A549 (cell line): ENCODE data around the gene MRPL2. TPM values are rescaled to one million over a fixed set of nuclear protein-coding genes. Genes with fewer than 3 reads are reported as not detected.

Source experiments
- ATAC-seq, 2 experiments: fragments of 200-7000 bp in 1 of 2; fragments of >200 bp in 1 of 2; cut with Nextera tagmentation in 1 of 2; cut with Tn5 transposase in 1 of 2; 3 replicates each; pipeline versions ENCODE4 v1.8.0 to v1.9.1; 2018 to 2020; ENCODE audit warnings: mild to moderate bottlenecking in 1 of 2, moderate library complexity in 1 of 2
- CTCF ChIA-PET: fragments of 300-600 bp; sonication (Branson Sonifier 250); formaldehyde crosslinking; extraction: SDS; loops from one replicate; lab custom pipeline; 2021; ENCODE audit warnings: antibody characterized with exemption, inconsistent platforms; lab: Yijun Ruan, JAX
- POLR2A ChIA-PET: fragments of 350-600 bp; formaldehyde crosslinking; extraction: SDS; loops from one replicate; lab custom pipeline; 2021; ENCODE audit warnings: antibody characterized with exemption, inconsistent platforms; lab: Yijun Ruan, JAX
- DNase-seq, 2 experiments: peaks; one replicate each; pipeline versions ENCODE4 v3.0.0 to v3.0.0-alpha.2; 2011 to 2016; ENCODE audit warnings: low read depth in 1 of 2, low spot score in 1 of 2
- FAIRE-seq: peaks from 2 replicates; lab custom pipeline; 2011; peaks lifted over from hg19 to GRCh38; lab: Jason Lieb, UNC
- H3K27ac ChIP-seq, 2 experiments: fragments of >200 bp; sonication (Bioruptor Twin); formaldehyde crosslinking; 3 replicates each; pipeline ENCODE4 v1.5.1; 2016 to 2017
- H3K4me1 ChIP-seq: fragments of >200 bp; sonication (Bioruptor Twin); formaldehyde crosslinking; 3 replicates; pipeline ENCODE4 v1.6.1; 2016
- H3K4me2 ChIP-seq: fragments of >200 bp; sonication (Bioruptor Twin); formaldehyde crosslinking; 3 replicates; pipeline ENCODE4 v1.6.1; 2016
- H3K4me3 ChIP-seq: fragments of >200 bp; sonication (Bioruptor Twin); formaldehyde crosslinking; 3 replicates; pipeline ENCODE4 v1.5.1; 2016
- H3K9me3 ChIP-seq: fragments of >200 bp; sonication (Bioruptor Twin); formaldehyde crosslinking; 3 replicates; pipeline ENCODE4 v1.6.1; 2016
- BHLHE40 ChIP-seq: IDR thresholded peaks from 2 replicates; pipeline ENCODE4 v1.6.1; 2012; ENCODE audit warnings: low read depth, low read length, inconsistent platforms
- CBX2 ChIP-seq: fragments of 200-600 bp; sonication (generic); IDR thresholded peaks from 2 replicates; pipeline ENCODE4 v1.6.1; 2016; ENCODE audit warnings: low read depth, mild to moderate bottlenecking, borderline replicate concordance
- CEBPB ChIP-seq, 2 experiments: fragments of >200 bp in 1 of 2; sonication (Bioruptor Twin) in 1 of 2; formaldehyde crosslinking in 1 of 2; IDR thresholded peaks; 2 replicates each; pipeline ENCODE4 v1.6.1; 2012 to 2016
- FOSB ChIP-seq: fragments of 250-450 bp; sonication (Bioruptor Pico); IDR thresholded peaks from 2 replicates; pipeline ENCODE4 v1.5.0; 2020; ENCODE audit warnings: mild to moderate bottlenecking, moderate library complexity
- FOSL2 ChIP-seq, 2 experiments: fragments of 450-650 bp in 1 of 2; fragments of >200 bp in 1 of 2; sonication (Bioruptor Twin) in 1 of 2; formaldehyde crosslinking; IDR thresholded peaks; 2 replicates each; pipeline versions ENCODE4 v1.5.0 to v1.6.1; 2016 to 2020; ENCODE audit warnings: mild to moderate bottlenecking in 1 of 2, moderate library complexity in 1 of 2
- GATA3 ChIP-seq: IDR thresholded peaks from 2 replicates; pipeline ENCODE4 v1.6.1; 2012; ENCODE audit warnings: borderline replicate concordance
- HDAC2 ChIP-seq: fragments of 200-600 bp; sonication (generic); IDR thresholded peaks from 2 replicates; pipeline ENCODE4 v1.6.1; 2016
- HEYL ChIP-seq: fragments of 250-450 bp; sonication (Bioruptor Pico); IDR thresholded peaks from 2 replicates; pipeline ENCODE4 v1.8.0; 2021; ENCODE audit warnings: mild to moderate bottlenecking, moderate library complexity
- HOXB13 ChIP-seq: fragments of 250-450 bp; sonication (Bioruptor Pico); IDR thresholded peaks from 2 replicates; pipeline ENCODE4 v1.5.0; 2020; ENCODE audit warnings: low read depth, mild to moderate bottlenecking, moderate library complexity
- HOXB5 ChIP-seq: fragments of 250-450 bp; sonication (Bioruptor Pico); IDR thresholded peaks from 2 replicates; pipeline ENCODE4 v1.5.0; 2020; ENCODE audit warnings: mild to moderate bottlenecking, moderate library complexity
- JUNB ChIP-seq: fragments of >200 bp; sonication (Bioruptor Twin); formaldehyde crosslinking; IDR thresholded peaks from 2 replicates; pipeline ENCODE4 v1.6.1; 2016
- KDM1A ChIP-seq: fragments of 200-600 bp; sonication (generic); IDR thresholded peaks from 2 replicates; pipeline ENCODE4 v1.6.1; 2016; ENCODE audit warnings: low read depth, mild to moderate bottlenecking
- KDM5A ChIP-seq: fragments of 200-600 bp; sonication (generic); IDR thresholded peaks from 2 replicates; pipeline ENCODE4 v1.6.1; 2016; ENCODE audit warnings: antibody characterized with exemption, mild to moderate bottlenecking
- MAFK ChIP-seq: fragments of 450-650 bp; IDR thresholded peaks from 2 replicates; pipeline ENCODE4 v1.6.1; 2014; ENCODE audit not compliant: partially characterized antibody
- NPAS2 ChIP-seq: fragments of 250-450 bp; sonication (Bioruptor Pico); IDR thresholded peaks from 2 replicates; pipeline ENCODE4 v1.8.0; 2022; ENCODE audit warnings: mild to moderate bottlenecking, moderate library complexity, borderline replicate concordance
- NR3C1 ChIP-seq: fragments of >200 bp; sonication (Bioruptor Twin); formaldehyde crosslinking; IDR thresholded peaks from 3 replicates; pipeline ENCODE4 v1.6.1; 2017
- POLR2A ChIP-seq: IDR thresholded peaks from 2 replicates; pipeline ENCODE4 v1.6.1; 2012; ENCODE audit warnings: mild to moderate bottlenecking, low read length
- POLR2AphosphoS2 ChIP-seq: conservative IDR thresholded peaks from 2 replicates; pipeline ENCODE4 v1.6.1; 2012; ENCODE audit warnings: low read length, improper control_type of control experiment, inconsistent platforms
- RAD21 ChIP-seq, 2 experiments: fragments of >200 bp in 1 of 2; sonication (Bioruptor Twin) in 1 of 2; formaldehyde crosslinking in 1 of 2; IDR thresholded peaks in 1 of 2; conservative IDR thresholded peaks in 1 of 2; 2 replicates in 1 of 2; 3 replicates in 1 of 2; pipeline ENCODE4 v1.6.1; 2012 to 2018; ENCODE audit warnings: inconsistent platforms in 1 of 2
- RARB ChIP-seq: fragments of 250-450 bp; sonication (Bioruptor Pico); IDR thresholded peaks from 2 replicates; pipeline ENCODE4 v1.8.0; 2021; ENCODE audit warnings: mild to moderate bottlenecking, moderate library complexity
- RCOR1 ChIP-seq: fragments of 150-350 bp; IDR thresholded peaks from 2 replicates; pipeline ENCODE4 v1.6.1; 2014; ENCODE audit warnings: antibody characterized with exemption, low read length, low read depth
- REST ChIP-seq: fragments of 200-600 bp; sonication (generic); IDR thresholded peaks from 2 replicates; pipeline ENCODE4 v1.6.1; 2016; ENCODE audit warnings: antibody characterized with exemption, mild to moderate bottlenecking, moderate library complexity
- RNF2 ChIP-seq: fragments of 200-600 bp; sonication (generic); IDR thresholded peaks from 2 replicates; pipeline ENCODE4 v1.6.1; 2016; ENCODE audit warnings: low read depth, mild to moderate bottlenecking, antibody characterized with exemption, moderate library complexity, borderline replicate concordance
- SMC3 ChIP-seq: fragments of >200 bp; sonication (Bioruptor Twin); formaldehyde crosslinking; IDR thresholded peaks from 3 replicates; pipeline ENCODE4 v1.6.1; 2018; ENCODE audit warnings: inconsistent platforms
- TFCP2L1 ChIP-seq: fragments of 250-450 bp; sonication (Bioruptor Pico); IDR thresholded peaks from 2 replicates; pipeline ENCODE4 v1.5.0; 2021; ENCODE audit warnings: mild to moderate bottlenecking
- USF2 ChIP-seq: fragments of 450-650 bp; IDR thresholded peaks from 2 replicates; pipeline ENCODE4 v1.6.1; 2014; ENCODE audit warnings: antibody characterized with exemption
- ZSCAN20 ChIP-seq: fragments of 250-450 bp; sonication (Bioruptor Pico); IDR thresholded peaks from 2 replicates; pipeline ENCODE4 v1.8.0; 2022; ENCODE audit warnings: mild to moderate bottlenecking, moderate library complexity
- WGBS: methylation state at CpG from one replicate; pipeline ENCODE4 v1.1.6; 2017; ENCODE audit errors: missing lambda C conversion rate; 5-methylcytosine and 5-hydroxymethylcytosine counted together
- polyA plus RNA-seq, 4 experiments: library from polyadenylated mRNA; depleted of rRNA in 3 of 4; stranded (reverse); fragments of >200 nt; fragmentation: RNase III in 1 of 4; extraction: RNeasy Plus Mini Kit Qiagen cat#74134 plus additional on column Dnase treatment in 1 of 4; gene quantifications; 2 replicates in 3 of 4; 3 replicates in 1 of 4; pipeline ENCODE4 v1.2.3, GENCODE V29; 2011 to 2017
- TF ChIP-seq, protein P1 (sequence below): IDR thresholded peaks from 2 replicates; pipeline ENCODE4 v1.6.1; 2012; ENCODE audit warnings: low read depth, borderline replicate concordance
- TF ChIP-seq, protein P2 (sequence below): fragments of 250-450 bp; sonication (Bioruptor Pico); IDR thresholded peaks from 2 replicates; pipeline ENCODE4 v1.5.0; 2020; ENCODE audit warnings: low read depth, mild to moderate bottlenecking, moderate library complexity
- TF ChIP-seq, protein P3 (sequence below): fragments of 250-450 bp; sonication (Bioruptor Pico); IDR thresholded peaks from 2 replicates; pipeline ENCODE4 v1.5.0; 2021; ENCODE audit warnings: mild to moderate bottlenecking, moderate library complexity, borderline replicate concordance

Gene MRPL2
- polyA plus RNA-seq, 2 of the 4 experiments (the other 2 are of a cell fraction) = 33.7 to 51.9 TPM

GRCh38 chr6:43090559-43090956, 31.3 kb upstream of the MRPL2 start (continued):
- TF ChIP-seq, protein P1, sequence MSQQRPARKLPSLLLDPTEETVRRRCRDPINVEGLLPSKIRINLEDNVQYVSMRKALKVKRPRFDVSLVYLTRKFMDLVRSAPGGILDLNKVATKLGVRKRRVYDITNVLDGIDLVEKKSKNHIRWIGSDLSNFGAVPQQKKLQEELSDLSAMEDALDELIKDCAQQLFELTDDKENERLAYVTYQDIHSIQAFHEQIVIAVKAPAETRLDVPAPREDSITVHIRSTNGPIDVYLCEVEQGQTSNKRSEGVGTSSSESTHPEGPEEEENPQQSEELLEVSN = no peak
- TF ChIP-seq NR3C1 (no peak), SMC3 (no peak)

DNA sequence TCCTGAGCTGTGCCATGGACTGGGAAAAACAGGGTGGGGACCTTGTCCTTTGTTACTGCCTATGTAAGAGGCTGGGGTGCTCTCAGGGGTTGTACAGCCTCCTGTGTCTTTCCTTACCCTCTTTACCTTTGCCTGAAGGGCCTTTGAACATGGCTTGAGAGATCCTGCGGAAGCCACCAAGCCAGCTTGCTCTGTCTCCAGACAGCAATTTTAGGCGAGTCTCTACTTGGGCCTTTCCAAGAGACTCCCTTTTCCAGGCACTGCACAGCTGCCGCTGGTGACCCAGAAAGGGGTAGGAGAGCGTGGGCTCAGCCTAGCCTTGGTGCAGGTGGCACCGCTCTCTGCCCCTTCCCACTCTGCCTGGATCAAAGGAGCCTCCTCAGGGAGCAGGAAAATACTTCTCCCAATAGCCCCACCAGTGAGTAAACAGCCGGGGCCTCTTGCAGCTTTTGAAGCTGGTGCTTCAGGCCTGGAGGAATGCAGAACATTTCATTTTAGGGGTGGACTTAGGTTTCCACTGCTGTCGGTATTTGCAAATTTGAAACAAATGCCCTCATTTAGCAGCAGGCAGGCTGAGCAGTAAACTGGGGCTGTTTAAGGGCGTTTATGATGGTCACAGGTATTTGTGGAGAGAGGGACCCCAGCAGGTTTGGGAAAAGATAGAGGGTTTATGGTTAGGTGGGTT, 30.8 kb upstream of the MRPL2 start:
- ChIA-PET CTCF (interaction anchor here (1.2 kb wide), 1 partner anchor 11 kb away, joined by 3 read pairs; no protein-coding TSS in a partner anchor), POLR2A (no interaction called here)
- no peak for TF ChIP-seq RARB (CRISPR knock-in tag)
- TF ChIP-seq RAD21 (conservative IDR thresholded peaks at IDR 0.05 in 1 of 2, IDR thresholded peaks at IDR 0.05 in 1 of 2) = no peak
- TF ChIP-seq BHLHE40 = no peak
- TF ChIP-seq CBX2 = no peak
- TF ChIP-seq, protein P2, sequence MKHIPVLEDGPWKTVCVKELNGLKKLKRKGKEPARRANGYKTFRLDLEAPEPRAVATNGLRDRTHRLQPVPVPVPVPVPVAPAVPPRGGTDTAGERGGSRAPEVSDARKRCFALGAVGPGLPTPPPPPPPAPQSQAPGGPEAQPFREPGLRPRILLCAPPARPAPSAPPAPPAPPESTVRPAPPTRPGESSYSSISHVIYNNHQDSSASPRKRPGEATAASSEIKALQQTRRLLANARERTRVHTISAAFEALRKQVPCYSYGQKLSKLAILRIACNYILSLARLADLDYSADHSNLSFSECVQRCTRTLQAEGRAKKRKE (CRISPR knock-in tag) = no peak
- TF ChIP-seq SMC3 = no peak
- no peak for TF ChIP-seq NPAS2
- TF ChIP-seq POLR2A = no peak
- no peak for TF ChIP-seq HEYL (CRISPR knock-in tag)
- TF ChIP-seq KDM5A = no peak
- no peak for TF ChIP-seq ZSCAN20
- TF ChIP-seq HOXB5 (CRISPR knock-in tag) = no peak
- TF ChIP-seq RCOR1 = no peak
- TF ChIP-seq MAFK = no peak
- no peak for TF ChIP-seq FOSB (CRISPR knock-in tag)
- TF ChIP-seq TFCP2L1 (CRISPR knock-in tag) = no peak
- no peak for TF ChIP-seq USF2
- TF ChIP-seq POLR2AphosphoS2 = no peak
- TF ChIP-seq FOSL2 (IDR thresholded peaks at IDR 0.05) = no peak
- no peak for TF ChIP-seq FOSL2 (CRISPR knock-in tag; IDR thresholded peaks at IDR 0.05)
- WGBS = 74% methylated on average over 7 of the region's 8 CpGs
- ATAC-seq = no peak
- H3K9me3 ChIP-seq = no peaks in the 10 kb centered on the region
- no peaks in the 10 kb centered on the region for H3K4me1 ChIP-seq
- no peak for FAIRE-seq
- no peak overlapping the region for H3K4me2 ChIP-seq
- no peak for DNase-seq
- H3K27ac ChIP-seq = no peak overlapping the region
- H3K4me3 ChIP-seq = no peak overlapping the region

GRCh38 chr6:43089467-43089866, 30.2 kb upstream of the MRPL2 start:
- ATAC-seq (no peak), DNase-seq (no peak), FAIRE-seq (no peak)
- H3K4me3 ChIP-seq = no peak overlapping the region
- ChIA-PET CTCF (interaction anchor here (1.2 to 1.3 kb wide), 2 partner anchors 11 to 54 kb away, joined by 3 read pairs; no protein-coding TSS in a partner anchor), POLR2A (no interaction called here)
- no peak overlapping the region for H3K4me2 ChIP-seq
- H3K4me1 ChIP-seq = no peaks in the 10 kb centered on the region
- 64% methylated on average over 4 of the region's 4 CpGs for WGBS
- no peaks in the 10 kb centered on the region for H3K9me3 ChIP-seq
- no peak overlapping the region for H3K27ac ChIP-seq
- no peak for TF ChIP-seq RARB (CRISPR knock-in tag)
- no peak for TF ChIP-seq REST
- no peak for TF ChIP-seq KDM1A
- no peak for TF ChIP-seq HDAC2
- TF ChIP-seq HOXB13 = no peak
- TF ChIP-seq GATA3 = no peak
- TF ChIP-seq, protein P3, sequence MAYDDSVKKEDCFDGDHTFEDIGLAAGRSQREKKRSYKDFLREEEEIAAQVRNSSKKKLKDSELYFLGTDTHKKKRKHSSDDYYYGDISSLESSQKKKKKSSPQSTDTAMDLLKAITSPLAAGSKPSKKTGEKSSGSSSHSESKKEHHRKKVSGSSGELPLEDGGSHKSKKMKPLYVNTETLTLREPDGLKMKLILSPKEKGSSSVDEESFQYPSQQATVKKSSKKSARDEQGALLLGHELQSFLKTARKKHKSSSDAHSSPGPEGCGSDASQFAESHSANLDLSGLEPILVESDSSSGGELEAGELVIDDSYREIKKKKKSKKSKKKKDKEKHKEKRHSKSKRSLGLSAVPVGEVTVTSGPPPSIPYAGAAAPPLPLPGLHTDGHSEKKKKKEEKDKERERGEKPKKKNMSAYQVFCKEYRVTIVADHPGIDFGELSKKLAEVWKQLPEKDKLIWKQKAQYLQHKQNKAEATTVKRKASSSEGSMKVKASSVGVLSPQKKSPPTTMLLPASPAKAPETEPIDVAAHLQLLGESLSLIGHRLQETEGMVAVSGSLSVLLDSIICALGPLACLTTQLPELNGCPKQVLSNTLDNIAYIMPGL (CRISPR knock-in tag) = no peak
- no peak for TF ChIP-seq JUNB
- no peak for TF ChIP-seq CEBPB (IDR thresholded peaks at IDR 0.05)
- no peak for TF ChIP-seq RNF2
- TF ChIP-seq HEYL (CRISPR knock-in tag) = no peak
